H1 (cell line): ENCODE data around the gene EYA4. TPM values are rescaled to one million over a fixed set of nuclear protein-coding genes. Genes with fewer than 3 reads are reported as not detected.

Source experiments
- BCL11A ChIP-seq, 2 experiments: IDR thresholded peaks; one replicate each; pipeline ENCODE4 v1.6.1; 2011; ENCODE audit warnings: low read depth in 2 of 2, low read length in 2 of 2, mild to moderate bottlenecking in 2 of 2
- HDAC2 ChIP-seq, 2 experiments: fragments of 300-600 bp in 1 of 2; sonication (generic) in 1 of 2; IDR thresholded peaks; 2 replicates each; pipeline ENCODE4 v1.6.1; 2011 to 2012; ENCODE audit warnings: low read depth in 2 of 2, low read length in 2 of 2, mild to moderate bottlenecking in 2 of 2, moderate library complexity in 2 of 2, borderline replicate concordance in 1 of 2, inconsistent platforms in 1 of 2
- KDM5A ChIP-seq: fragments of 200-600 bp; IDR thresholded peaks from 2 replicates; pipeline ENCODE4 v1.7.1; 2012; ENCODE audit warnings: mild to moderate bottlenecking, low read length, inconsistent platforms, mixed read lengths
- PHF8 ChIP-seq: fragments of 200-600 bp; sonication (generic); conservative IDR thresholded peaks from 2 replicates; pipeline ENCODE4 v1.7.1; 2012; ENCODE audit warnings: low read depth, mild to moderate bottlenecking, inconsistent platforms, low read length, moderate library complexity
- SIRT6 ChIP-seq: IDR thresholded peaks from one replicate; pipeline ENCODE4 v1.7.1; 2012; ENCODE audit warnings: low read length, inconsistent platforms
- TEAD4 ChIP-seq: IDR thresholded peaks from 2 replicates; pipeline ENCODE4 v1.6.1; 2012; ENCODE audit warnings: low read depth, low read length, inconsistent platforms, mixed read lengths
- polyA plus RNA-seq, 7 experiments: library from polyadenylated mRNA; depleted of rRNA in 3 of 7; stranded (reverse) in 5 of 7; unstranded in 2 of 7; fragments of >200 nt in 5 of 7; fragments of 200-250 nt in 2 of 7; gene quantifications; 1 replicate in 5 of 7; 2 replicates in 1 of 7; 4 replicates in 1 of 7; pipeline versions ENCODE4 v1.2.1 to v1.2.3, GENCODE V29; 2011 to 2013; ENCODE audit warnings: missing spikeins in 2 of 7, mixed read lengths in 2 of 7
- total RNA-seq: library from RNA; stranded (reverse); fragmentation: NEBNext Ultra II Directional; extraction: Animal tissue kit (Norgen Biotek cat#: 25700); gene quantifications from 2 replicates; pipeline ENCODE4 v1.2.1, GENCODE V29; 2021
- TF ChIP-seq, protein P1 (sequence below): IDR thresholded peaks from 2 replicates; pipeline ENCODE4 v1.6.1; 2012; ENCODE audit warnings: inconsistent platforms

Gene EYA4
- total and polyA plus RNA-seq, 2 of the 8 experiments (the other 6 are each of a cell fraction or from before 2014, with no cell fraction given): 0.06 to 0.17 TPM

- TF ChIP-seq BCL11A (IDR thresholded peaks at IDR 0.05; ENCODE audit: low read depth in 2 of 2, low read length in 2 of 2): no peak
- TF ChIP-seq HDAC2 (IDR thresholded peaks at IDR 0.05; ENCODE audit: borderline replicate concordance in 1 of 2, low read depth in 2 of 2, low read length in 2 of 2): no peak
- no peak for TF ChIP-seq PHF8
- no peak for TF ChIP-seq SIRT6
- no peak for TF ChIP-seq TEAD4
- no peak for TF ChIP-seq KDM5A
- TF ChIP-seq, protein P1, sequence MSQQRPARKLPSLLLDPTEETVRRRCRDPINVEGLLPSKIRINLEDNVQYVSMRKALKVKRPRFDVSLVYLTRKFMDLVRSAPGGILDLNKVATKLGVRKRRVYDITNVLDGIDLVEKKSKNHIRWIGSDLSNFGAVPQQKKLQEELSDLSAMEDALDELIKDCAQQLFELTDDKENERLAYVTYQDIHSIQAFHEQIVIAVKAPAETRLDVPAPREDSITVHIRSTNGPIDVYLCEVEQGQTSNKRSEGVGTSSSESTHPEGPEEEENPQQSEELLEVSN: no peak
- TF ChIP-seq, all 59 proteins: peak for 0
These were observed 263.6 kb downstream of the EYA4 start (continued) for GRCh38 chr6:133504761-133505160.
